Activated CD4-positive, alpha-beta T cell treated with anti-CD3 and anti-CD28 coated beads, Interleukin-2, amount 50 U/mL, for 16 hours (primary cell): ENCODE results near the gene FAM53A.

Experiments used
- DNase-seq: peaks from one replicate; pipeline ENCODE4 v3.0.0-alpha.2; 2020

Gene FAM53A

GRCh38 chr4:1601852-1602654 is 82.1 kb downstream of the FAM53A start:
- no peak for DNase-seq

- DNase-seq: no peak
Observed at GRCh38 chr4:1601533-1601835, 82.6 kb downstream of the FAM53A start.

DNA sequence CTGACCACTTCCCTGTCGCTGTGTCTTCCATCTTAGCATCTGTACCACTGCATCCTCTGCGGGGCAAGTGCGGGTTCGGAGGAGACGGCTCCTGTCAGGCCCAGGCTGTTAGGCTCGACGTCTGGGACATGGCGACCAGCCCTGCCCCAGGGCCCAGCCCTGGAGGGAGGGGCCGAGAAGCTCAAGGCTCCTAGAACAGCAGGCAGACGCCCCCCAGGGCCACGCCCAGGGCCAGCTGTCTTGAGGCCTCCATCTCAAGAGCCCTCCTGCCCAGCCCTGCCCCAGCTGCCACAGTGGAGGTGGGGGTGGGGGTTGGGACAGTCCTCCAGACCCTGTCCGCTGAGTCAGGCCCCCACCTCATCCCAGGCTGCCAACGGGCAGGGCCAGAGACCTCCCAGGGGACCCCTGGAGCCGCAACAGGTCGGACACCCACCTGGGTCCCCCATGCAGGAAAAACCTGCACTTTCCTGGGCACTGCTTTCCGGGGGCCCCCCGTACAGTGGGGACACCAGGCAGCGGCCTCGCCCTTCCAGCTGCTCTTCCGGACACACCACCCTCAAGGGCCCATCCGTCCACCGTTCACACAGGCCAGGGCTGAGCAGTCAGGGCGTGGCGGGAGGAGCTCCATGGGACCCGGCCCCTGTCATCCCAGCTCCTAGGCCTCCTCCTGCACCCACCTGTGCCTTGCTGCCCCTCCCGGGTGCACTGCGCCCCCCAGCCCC is 83.1 kb downstream of the FAM53A start:
- DNase-seq: no peak

GRCh38 chr4:1600211-1600780 is 83.8 kb downstream of the FAM53A start:
- no peak for DNase-seq

DNA sequence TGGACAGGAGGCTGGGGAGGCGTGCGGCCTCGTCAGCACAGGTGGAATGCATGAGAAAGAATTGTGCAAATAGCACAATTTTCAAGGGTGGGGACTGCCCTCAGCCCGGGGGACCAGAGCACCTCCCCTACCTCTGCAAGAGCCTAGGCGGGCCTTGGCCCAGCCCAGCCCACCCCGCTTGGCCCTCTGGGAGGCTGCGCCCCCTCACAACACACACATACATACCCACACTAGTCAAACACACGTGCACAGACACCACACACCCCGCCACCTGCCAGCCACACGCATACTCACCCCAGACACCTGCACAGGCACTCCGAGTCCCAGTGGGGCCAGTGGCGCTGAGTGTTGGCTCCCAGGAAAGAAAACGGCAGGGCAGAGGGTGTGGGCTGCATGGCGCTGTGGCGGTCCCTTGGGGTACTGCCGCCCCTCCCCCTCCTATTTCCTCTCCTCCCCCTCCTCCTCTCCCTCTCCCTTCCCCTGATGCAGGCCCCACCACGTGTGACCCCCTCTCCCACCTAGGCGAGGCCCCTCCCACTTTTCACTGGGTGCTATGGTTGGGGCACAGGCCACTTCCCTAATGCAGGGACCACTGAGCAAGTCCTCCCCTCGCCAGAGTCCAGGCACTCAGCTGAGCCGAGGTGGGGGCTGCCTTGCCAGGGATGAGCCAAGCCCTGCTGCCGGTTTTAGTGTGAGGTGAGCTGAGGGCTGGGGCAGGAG is 84.5 kb downstream of the FAM53A start:
- no peak for DNase-seq

- DNase-seq: no peak
Observed at GRCh38 chr4:1599026-1599481, 85.1 kb downstream of the FAM53A start.

DNA sequence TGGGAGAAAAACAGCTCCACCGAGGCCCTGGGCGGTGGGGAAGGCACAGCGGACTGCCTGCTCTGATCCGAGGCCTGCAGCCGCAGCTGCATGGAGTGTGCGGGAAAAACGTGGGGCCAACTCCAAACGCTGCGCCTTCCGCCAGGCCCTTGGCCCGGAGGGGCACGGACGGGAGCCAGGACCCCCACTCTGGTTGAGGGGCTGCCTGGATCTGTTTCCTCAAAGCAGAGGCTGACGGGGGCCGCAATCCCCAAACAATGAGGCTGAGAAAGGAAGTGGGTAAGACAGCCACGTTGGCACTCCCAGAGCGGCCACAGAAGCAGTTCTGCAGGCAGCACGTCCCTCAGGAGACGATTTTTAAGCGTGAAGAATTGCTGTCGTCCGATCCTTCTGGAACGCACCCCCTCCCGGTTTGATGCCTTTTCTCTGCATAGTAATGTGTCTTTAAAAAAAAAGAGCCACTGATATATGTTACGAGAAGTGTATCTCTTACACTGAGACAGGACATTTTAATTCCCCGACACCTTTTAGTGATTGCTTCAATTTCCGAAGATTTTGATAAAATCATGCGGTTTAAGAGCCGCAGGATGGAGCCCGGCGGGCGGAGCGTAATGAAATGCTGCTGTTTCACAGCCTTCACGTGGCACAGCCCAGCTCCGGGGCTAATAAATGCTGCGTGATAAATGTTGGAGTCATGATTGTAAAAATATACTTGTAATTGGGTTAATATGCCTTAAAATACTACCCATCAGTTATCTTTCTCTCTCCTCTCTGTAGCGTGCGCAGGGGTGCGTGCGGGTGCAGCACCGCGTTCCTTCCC is 85.7 kb downstream of the FAM53A start:
- DNase-seq: no peak

DNA sequence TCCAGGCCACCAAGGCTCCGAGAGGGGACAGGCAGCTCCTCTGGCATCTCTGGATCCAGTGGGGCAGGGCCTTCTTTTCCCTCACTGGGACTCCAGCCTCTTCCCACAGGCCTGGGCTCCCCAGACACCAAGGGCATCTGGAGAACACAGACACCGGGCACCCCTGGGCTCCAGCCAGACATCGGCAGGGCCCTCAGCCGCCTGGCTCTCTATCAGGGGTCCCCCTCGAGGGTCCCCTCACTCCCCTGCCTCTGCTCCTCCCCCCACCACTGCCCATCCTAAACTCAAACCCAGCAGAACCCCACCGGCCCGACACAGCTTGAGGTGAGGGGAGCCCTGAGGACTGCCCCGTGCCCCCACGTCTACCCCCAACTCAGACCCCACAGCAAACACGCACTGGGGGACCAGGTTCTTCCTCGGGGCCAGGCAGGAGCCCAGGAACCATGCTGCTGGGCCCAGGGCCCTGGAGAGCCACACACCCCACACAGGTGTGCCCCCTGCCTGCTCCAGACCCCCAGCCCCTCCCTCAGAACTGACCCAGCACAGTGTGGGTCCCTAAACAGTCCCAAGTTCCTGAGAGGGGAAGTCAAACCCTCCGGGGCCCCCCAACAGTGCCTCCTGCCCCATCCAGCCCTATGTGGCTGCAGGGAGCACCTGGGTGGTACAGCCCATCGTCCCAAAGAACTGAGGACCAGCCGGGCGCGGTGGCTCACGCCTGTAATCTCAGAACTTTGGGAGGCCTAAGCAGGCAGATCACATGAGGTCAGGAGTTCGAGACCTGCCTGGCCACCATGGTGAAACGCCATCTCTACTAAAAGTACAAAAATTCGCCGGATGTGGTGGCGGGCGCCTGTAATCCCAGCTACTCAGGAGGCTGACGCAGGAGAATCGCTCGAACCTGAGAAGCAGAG is 86.8 kb downstream of the FAM53A start:
- DNase-seq: no peak

- no peak for DNase-seq
Observed at GRCh38 chr4:1596393-1596792, 87.7 kb downstream of the FAM53A start.

GRCh38 chr4:1595789-1596325 is 88.3 kb downstream of the FAM53A start:
- DNase-seq: no peak

GRCh38 chr4:1594871-1595788 is 89.0 kb downstream of the FAM53A start:
- no peak for DNase-seq

DNA sequence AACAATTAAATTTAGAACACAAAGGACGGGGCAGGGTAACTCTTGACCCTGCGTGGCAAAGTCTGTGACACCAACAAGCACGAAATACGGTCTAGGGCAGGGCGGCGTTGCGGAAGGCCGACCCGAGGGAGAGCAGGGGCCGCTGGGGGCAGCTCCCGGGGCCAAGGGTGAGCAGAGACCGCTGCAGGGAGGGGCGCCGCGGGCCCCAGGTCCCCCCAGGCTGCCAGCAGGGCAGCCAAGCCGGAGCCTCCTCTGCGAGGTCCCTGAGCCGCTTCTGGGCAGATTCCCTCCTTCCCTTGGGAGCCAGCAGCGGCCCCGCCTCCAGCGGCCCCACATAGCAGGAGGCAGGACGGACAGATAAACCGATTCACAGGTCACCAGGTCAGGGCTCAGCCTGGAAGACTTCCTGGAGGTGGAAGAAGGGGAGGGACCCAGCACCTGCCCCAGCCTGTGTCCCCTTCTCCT is 90.2 kb downstream of the FAM53A start:
- no peak for DNase-seq

GRCh38 chr4:1593458-1593857 is 90.7 kb downstream of the FAM53A start:
- DNase-seq: no peak

- no peak for DNase-seq
Observed at GRCh38 chr4:1592709-1593417, 91.2 kb downstream of the FAM53A start.

DNA sequence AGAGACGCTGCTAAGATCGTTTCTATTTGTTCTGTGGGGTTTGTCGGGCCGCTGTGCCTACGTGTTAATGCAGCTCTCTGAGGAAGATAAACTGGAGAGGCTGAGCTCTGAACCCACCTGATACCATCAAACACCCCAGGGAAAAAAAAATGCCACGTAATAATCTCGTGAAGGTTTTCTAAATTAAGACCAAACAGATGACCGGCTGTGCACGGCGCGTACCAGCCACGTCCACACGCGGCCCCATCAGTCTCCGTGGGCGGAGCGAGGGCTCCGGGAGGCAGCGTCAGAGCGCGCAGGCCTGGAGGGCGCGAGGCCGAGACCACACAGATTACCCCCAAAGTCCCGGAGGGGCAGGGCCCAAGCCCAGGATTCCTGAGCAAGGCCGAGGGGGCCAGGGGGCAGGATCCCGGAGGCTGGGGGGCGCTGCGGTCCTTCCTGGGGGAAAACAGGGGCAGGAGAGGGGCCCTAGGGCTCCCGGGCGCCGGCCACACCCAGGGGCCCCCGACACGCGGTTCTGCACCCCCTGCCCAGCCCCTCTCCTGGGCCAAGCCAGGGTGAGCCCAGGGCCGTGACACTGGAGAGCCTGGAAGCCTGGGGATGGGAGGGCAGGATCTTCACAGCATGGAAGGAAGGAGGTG is 91.9 kb downstream of the FAM53A start:
- no peak for DNase-seq

- DNase-seq: no peak
Observed at GRCh38 chr4:1591107-1591506, 93.0 kb downstream of the FAM53A start.

GRCh38 chr4:1590244-1590643 is 93.9 kb downstream of the FAM53A start:
- DNase-seq: no peak
